Measurements from ENCODE around the gene PCGF1. TPM values are rescaled to one million over a fixed set of nuclear protein-coding genes. Genes with fewer than 3 reads are reported as not detected.

The PCGF1 gene
- total RNA-seq, 1 donor from 2014 or later: 17.9 TPM

GRCh38 chr2:74491648-74492544 is 15.6 kb downstream of the PCGF1 start:
- Histone ChIP-seq H3K27ac (ENCODE audit: low read depth, low read length) (no peak overlapping the region), H3K4me1 (ENCODE audit: insufficient read depth, low read length) (peaks cover 4% of the 10 kb centered on the region), H4K20me1 (ENCODE audit: insufficient read depth, low read length) (peaks cover 7% of the 10 kb centered on the region), H3K27me3 (ENCODE audit: insufficient read depth, low read length) (peaks cover under 1% of the 10 kb centered on the region), H3K4me3 (ENCODE audit: insufficient read depth, low read depth, low read length) (no peak overlapping the region), H2AFZ (ENCODE audit: low read depth, low read length) (no peak overlapping the region), H3K9ac (ENCODE audit: low read length) (no peak overlapping the region), H3K9me3 (ENCODE audit: insufficient read depth, low read depth, low read length) (no peaks in the 10 kb centered on the region), H3K36me3 (ENCODE audit: insufficient read depth, low read length) (peaks cover 6% of the 10 kb centered on the region), H3K79me2 (ENCODE audit: insufficient read depth, low read length) (no peaks in the 10 kb centered on the region), H3K4me2 (ENCODE audit: low read length) (no peak overlapping the region)
- DNase-seq (ENCODE audit: low read depth) (no peak), FAIRE-seq (no peak)
- H3K4me3 Mint-ChIP-seq (ENCODE audit: unreplicated experiment): no peak overlapping the region
- peaks cover 15% of the 10 kb centered on the region for H3K27me3 Mint-ChIP-seq (ENCODE audit: low read depth, unreplicated experiment)
- peak overlapping the region; percentile 58 for H3K27ac Mint-ChIP-seq (ENCODE audit: unreplicated experiment)
- no peaks in the 10 kb centered on the region for H3K9me3 Mint-ChIP-seq (ENCODE audit: unreplicated experiment)
- TF ChIP-seq, protein P1, sequence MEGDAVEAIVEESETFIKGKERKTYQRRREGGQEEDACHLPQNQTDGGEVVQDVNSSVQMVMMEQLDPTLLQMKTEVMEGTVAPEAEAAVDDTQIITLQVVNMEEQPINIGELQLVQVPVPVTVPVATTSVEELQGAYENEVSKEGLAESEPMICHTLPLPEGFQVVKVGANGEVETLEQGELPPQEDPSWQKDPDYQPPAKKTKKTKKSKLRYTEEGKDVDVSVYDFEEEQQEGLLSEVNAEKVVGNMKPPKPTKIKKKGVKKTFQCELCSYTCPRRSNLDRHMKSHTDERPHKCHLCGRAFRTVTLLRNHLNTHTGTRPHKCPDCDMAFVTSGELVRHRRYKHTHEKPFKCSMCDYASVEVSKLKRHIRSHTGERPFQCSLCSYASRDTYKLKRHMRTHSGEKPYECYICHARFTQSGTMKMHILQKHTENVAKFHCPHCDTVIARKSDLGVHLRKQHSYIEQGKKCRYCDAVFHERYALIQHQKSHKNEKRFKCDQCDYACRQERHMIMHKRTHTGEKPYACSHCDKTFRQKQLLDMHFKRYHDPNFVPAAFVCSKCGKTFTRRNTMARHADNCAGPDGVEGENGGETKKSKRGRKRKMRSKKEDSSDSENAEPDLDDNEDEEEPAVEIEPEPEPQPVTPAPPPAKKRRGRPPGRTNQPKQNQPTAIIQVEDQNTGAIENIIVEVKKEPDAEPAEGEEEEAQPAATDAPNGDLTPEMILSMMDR (IDR thresholded peaks at IDR 0.05; ENCODE audit: insufficient read depth, low read depth, low read length): no peak
- no peak for TF ChIP-seq EZH2 (IDR thresholded peaks at IDR 0.05; ENCODE audit: insufficient read depth, low read length)
- peaks cover 38% of the 10 kb centered on the region for H3K36me3 Mint-ChIP-seq (ENCODE audit: low read depth, unreplicated experiment)
- H3K4me1 Mint-ChIP-seq (ENCODE audit: low read depth, unreplicated experiment): peaks cover 9% of the 10 kb centered on the region

- H3K4me3 Mint-ChIP-seq (ENCODE audit: unreplicated experiment): no peak overlapping the region
- H3K36me3 Mint-ChIP-seq (ENCODE audit: low read depth, unreplicated experiment): peaks cover 35% of the 10 kb centered on the region
- Histone ChIP-seq H3K36me3 (ENCODE audit: insufficient read depth, low read length) (peaks cover 6% of the 10 kb centered on the region), H3K9ac (ENCODE audit: low read length) (no peak overlapping the region), H3K4me2 (ENCODE audit: low read length) (no peak overlapping the region), H3K27ac (ENCODE audit: low read depth, low read length) (no peak overlapping the region), H3K4me3 (ENCODE audit: insufficient read depth, low read depth, low read length) (no peak overlapping the region), H3K4me1 (ENCODE audit: insufficient read depth, low read length) (peaks cover 4% of the 10 kb centered on the region), H2AFZ (ENCODE audit: low read depth, low read length) (no peak overlapping the region), H3K79me2 (ENCODE audit: insufficient read depth, low read length) (no peaks in the 10 kb centered on the region), H4K20me1 (ENCODE audit: insufficient read depth, low read length) (peaks cover 7% of the 10 kb centered on the region), H3K27me3 (ENCODE audit: insufficient read depth, low read length) (no peaks in the 10 kb centered on the region), H3K9me3 (ENCODE audit: insufficient read depth, low read depth, low read length) (no peaks in the 10 kb centered on the region)
- H3K27me3 Mint-ChIP-seq (ENCODE audit: low read depth, unreplicated experiment): no peaks in the 10 kb centered on the region
- no peak for FAIRE-seq
- no peaks in the 10 kb centered on the region for H3K9me3 Mint-ChIP-seq (ENCODE audit: unreplicated experiment)
- no peak for DNase-seq (ENCODE audit: low read depth)
- TF ChIP-seq, protein P1 (IDR thresholded peaks at IDR 0.05; ENCODE audit: insufficient read depth, low read depth, low read length): no peak
- no peak for TF ChIP-seq EZH2 (IDR thresholded peaks at IDR 0.05; ENCODE audit: insufficient read depth, low read length)
- peaks cover 9% of the 10 kb centered on the region for H3K4me1 Mint-ChIP-seq (ENCODE audit: low read depth, unreplicated experiment)
- no peak overlapping the region for H3K27ac Mint-ChIP-seq (ENCODE audit: unreplicated experiment)
Measured at GRCh38 chr2:74489906-74490305, 17.6 kb downstream of the PCGF1 start.
